Ecto neural progenitor cell (in vitro differentiated cells): ENCODE measurements around the gene NUB1.

Source experiments
- DNase-seq: peaks from one replicate; pipeline ENCODE4 v3.0.0-alpha.2; 2018; ENCODE audit warnings: low spot score

Gene NUB1

DNA sequence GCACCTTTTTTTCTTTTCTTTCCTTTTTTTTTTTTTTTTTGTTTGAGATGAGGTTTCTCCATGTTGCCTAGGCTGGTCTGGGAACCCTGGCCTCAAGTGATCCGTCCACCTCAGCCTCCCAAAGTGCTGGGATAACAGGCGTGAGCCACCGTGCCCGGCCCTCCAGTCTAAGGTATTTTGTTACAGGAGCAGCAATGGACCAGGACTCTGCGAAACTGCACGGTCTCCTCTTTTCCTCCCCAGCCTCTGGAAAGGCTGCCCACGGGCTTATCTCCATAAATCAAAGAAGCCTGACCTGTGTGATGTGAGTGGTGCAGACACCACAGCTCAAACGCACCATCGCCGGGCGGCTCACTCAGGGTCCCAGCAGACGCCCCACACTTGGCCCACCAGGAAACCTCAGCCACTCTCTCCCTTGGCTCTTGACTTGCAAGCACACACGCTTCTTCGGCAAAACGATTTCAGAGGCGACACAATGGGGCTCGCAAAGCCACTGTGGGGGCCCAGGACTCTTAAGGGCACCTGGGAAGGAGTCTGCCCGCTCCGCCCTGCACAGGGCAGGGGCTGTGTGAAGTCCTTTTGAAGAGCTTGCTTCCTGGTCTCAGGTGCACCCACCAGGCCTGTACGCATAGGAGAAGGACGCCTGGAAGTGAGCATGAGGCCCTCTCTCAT, 47.6 kb downstream of the NUB1 start:
- no peak for DNase-seq

DNA sequence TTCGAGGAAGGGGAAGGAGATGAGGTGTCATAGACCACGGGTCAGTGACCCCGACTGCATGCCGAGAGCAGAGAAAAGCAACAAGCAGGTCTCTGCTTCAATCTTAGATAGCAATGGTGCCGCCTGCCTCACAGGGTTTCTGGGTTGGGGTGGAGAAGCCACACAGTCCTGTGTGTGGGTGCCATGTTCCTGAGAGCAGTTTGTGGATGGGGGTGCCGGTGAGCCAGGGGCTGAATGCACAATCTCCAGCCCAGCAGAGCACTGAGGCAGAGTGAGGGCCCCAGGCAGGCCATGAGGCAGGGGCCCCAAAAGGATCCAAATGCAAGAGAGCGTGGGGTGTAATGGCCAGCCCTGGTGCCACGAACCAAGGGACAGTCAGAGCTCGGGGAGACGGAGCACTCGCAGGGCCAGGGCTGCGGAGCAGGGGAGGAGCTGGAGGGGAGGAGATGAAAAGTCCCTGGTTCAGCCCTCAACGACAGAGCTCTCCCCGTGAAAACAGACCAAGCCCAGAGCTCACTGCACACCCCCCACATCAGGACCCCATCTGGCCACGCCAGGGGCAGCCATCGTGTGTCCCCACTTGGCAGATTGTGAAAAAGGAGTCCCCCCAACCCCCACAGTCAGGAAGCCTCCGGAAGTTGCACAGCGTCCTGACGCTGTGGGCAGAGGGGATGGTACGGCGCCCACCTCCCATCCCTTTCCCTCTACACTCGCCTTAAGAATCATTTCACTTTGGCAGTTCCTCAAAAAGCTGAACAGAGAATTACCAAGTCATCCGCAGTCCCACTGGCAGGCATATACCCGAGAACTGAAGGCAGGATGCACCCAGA, 48.4 kb downstream of the NUB1 start:
- no peak for DNase-seq

DNA sequence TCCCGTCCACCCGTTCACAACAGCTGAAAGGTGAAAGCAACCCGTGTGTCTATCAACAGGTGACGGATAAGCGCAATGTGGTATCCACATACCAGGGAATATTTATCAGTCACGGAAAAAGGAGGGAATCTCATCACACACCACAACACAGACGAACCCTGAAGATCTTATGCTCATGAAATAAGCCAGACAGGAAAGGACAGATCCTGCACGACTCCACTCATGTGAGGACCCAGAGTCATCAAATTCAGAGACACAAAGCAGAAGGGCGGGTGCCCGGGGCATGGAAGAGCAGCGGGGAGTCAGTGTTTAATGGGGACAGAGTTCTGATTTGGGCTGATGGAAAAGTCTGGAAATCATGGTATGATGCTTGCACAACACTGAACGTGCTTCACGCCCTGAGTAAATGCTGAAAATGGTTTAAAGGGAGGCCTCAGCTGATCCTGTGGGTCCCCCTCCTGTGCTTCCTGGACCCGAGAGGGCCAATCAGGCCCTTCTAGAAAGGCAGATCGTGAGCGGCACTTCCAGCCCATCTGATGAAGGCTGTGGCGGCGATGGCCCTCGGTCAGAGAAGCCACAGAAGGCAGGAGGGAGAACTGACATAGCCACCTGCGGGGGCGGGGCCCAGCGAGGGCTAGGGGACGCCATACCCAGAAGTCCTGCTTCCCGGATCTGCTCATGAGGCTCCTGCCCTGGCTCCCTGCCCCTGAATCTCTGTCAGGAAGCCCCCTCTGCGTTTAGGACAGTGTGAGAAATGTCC, 49.2 kb downstream of the NUB1 start:
- DNase-seq: no peak

DNA sequence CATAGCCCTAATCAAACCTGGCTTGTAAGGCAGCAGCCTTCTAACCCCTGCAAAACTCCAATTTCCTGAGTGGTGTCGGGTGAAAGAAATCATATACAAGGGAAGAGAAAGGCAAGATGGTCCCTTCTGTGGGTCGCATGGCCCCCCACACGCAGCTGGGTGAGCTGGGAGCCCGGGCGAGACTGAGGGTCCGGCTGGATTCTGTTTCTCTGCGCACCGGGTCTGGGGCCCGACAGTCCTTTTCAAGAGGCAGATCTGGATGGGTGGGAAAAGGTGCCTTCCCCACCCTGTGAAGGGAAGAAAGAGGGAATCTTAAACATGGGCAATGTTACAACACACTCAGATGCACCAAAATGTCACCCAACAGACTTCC, 49.7 kb downstream of the NUB1 start:
- no peak for DNase-seq

DNA sequence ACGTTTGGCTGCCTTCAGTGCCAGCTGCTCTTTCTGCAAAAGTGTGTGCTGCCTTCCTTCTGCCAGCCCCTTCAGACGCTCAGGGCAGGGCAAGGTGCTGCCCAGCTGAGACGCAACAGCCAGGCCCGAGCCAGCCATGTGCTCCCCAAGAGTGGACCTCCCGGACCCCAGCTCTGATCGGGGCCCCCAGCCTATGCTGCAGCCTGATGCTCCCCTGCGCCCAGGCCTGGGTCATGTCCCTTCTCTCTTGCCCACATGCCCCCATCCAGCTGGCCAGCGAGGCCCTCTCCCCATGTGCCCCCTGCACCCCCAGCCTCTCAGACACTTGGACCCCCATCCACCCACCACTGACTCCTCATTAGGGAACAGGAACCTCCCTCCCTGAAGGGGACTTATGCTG, 50.4 kb downstream of the NUB1 start:
- no peak for DNase-seq

DNA sequence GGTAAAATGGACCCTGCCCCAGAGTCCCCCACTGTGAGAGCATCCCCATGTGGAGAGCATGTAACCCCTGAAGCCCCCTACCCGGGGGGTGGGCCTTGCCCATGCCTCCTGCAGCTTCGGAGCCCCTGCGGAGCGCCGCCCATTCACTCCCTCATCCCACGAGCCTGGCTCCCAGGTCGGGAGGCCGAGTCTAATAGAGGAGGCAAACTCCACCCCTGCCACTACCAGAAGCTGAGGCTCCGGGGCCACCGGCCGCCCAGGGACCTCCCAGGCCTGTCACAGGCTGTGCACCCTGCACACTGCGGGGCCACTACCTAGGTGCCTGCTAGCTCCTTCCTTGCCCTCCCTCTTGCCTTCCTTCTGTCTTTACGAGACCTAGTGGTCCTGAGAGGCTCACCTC, 50.8 kb downstream of the NUB1 start:
- no peak for DNase-seq

DNA sequence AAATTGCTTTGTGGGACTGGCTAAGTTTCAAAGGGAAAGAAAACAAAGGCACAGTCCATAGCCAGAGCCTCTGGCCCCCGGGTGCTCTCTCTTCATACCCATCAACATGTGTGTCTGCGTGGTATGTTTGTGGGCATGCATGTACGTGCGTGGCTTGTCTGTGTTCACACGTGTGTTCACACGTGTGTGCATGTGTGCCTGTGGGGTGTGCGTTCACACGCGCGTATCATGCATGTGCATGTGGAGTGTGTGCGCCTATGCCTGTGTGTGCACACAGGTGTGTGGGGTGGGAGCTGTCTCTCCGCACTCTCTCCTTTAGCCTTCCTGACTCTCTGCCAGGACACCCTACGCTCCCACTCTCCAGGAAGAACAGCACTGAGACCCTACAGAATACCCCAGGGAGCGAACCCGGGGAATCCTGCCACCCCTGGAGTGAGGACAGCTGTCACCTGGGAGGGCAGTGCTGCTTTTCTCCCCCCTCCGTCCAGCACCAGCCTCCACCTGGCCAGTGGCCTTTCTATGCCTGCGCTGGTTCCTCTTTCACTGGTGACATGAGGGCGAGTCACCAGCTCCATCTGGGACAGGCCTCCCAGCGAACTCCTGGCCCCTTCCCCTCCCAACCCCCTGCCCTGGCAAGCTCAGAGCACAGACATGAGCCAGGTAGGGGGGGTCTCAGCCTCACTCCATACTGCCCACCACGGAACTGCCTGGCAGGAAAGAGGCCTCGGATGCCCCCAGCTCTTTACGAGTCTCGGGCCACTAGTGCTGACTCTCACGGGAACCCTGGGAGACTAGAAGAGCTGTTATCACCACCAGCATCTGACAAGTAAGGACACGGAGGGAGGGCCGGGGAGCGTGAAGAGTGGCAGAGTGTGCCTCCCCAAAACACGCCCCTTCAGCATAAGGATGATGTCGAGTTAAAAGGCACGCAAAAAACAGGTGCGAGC, 51.7 kb downstream of the NUB1 start:
- DNase-seq: no peak

DNA sequence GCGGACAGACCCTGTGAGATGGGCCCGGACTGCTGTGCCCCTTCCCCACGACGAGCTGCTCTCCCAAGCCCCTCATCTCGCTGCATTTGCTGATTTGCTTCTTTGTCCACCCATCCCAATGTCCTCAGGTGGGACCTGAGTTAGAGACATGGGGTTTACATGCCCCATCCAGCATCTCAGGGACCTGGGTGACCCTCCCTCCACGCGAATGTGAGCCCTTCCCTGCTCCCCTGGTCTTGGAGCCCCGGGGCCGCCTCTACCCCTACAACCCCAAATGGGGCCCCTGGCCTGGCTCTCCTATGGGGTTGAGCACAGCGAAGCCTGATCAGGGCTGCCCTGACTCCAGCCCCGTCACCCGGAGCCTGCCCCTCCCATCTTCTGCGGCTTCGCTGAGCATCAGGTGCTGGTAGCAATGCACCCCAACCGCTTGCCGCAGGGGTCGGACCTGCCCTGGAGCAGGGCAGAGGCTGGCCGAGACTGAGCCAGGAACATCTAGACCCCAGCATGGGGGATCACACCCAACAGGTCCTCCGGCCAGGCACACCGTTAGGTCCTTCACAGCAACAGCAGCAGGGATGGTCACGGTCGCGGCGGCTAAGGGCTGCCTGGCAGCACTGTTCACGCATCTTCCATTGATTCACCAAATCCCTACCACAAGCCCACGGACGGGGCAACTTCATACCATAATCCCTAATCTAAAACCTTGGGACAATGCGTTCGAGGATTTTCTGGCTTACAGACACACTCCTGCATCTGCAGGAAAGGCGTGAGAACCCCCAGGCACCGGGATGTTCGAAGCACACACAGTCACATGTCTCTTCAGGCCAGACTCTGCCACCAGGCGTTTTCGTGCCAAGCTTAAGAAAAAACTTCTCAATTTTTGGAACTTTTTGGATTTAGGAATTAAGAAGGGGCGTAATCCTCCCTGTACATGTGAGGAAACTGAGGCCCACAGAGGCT, 52.7 kb downstream of the NUB1 start:
- DNase-seq: no peak

DNA sequence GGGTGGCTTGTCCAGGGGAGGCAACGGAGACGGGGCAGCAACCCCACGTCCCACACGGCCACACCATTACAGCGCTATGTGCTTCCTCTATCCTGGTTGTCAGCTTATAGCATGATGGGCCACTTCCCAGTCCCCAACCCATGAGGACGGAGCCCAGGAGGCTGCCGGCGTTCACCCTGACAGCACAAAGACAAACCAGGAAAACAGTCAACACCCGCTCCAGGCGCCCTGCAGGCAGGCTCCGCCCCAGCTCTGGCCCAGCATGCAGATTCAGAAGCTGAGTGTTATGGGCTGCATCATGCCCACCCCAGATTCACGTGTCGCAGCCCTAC, 53.4 kb downstream of the NUB1 start:
- no peak for DNase-seq

DNA sequence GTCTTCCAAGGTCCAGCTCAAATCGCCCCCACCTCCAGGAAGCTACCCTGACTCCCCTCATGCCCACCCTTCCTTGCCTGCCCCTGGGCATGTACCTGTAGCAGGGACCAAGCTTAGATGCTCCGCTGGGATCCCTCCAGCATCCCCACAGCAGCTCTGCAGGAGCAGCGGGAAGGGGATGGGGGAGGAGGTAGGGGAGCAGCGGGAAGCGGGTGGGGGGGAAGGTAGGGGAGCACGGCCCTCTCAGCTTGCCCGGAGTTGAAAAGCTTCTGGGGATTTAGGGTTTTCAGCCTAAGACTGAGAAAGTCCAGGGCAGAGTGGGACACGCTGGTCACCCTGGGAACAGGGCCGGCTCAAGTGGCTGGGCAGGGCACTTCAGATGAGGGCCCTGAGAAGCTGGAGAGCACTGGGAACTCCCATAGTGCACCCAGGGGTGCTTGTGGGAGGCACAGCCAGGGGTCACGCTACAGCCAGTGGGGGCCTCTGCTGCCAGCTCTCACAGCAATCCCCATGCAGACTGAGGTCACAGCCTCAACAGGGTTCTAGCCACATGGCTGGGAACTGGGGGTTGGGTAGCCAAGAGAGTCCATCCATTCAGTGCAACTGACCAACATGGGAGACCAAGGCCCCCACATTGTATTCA, 54.8 kb downstream of the NUB1 start:
- no peak for DNase-seq

DNA sequence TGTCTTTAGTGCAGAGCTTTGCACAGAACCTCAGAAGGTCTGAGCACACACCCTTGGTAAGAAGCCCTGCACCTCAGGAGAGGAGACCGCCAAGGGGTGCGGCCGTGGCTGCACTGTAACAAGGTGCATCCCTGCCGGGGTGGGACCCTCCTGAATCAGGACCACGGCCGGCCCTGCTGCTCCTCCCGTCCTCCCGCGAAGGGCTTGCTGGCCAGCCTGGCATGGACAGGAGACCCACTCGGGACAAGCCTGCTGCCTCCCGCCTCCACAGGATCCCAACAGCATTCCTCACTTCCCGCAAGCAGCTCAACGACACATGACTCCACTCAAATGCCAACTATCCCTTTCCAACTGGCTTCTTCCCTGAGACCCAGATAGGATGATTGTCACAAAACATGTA, 55.4 kb downstream of the NUB1 start:
- no peak for DNase-seq

DNA sequence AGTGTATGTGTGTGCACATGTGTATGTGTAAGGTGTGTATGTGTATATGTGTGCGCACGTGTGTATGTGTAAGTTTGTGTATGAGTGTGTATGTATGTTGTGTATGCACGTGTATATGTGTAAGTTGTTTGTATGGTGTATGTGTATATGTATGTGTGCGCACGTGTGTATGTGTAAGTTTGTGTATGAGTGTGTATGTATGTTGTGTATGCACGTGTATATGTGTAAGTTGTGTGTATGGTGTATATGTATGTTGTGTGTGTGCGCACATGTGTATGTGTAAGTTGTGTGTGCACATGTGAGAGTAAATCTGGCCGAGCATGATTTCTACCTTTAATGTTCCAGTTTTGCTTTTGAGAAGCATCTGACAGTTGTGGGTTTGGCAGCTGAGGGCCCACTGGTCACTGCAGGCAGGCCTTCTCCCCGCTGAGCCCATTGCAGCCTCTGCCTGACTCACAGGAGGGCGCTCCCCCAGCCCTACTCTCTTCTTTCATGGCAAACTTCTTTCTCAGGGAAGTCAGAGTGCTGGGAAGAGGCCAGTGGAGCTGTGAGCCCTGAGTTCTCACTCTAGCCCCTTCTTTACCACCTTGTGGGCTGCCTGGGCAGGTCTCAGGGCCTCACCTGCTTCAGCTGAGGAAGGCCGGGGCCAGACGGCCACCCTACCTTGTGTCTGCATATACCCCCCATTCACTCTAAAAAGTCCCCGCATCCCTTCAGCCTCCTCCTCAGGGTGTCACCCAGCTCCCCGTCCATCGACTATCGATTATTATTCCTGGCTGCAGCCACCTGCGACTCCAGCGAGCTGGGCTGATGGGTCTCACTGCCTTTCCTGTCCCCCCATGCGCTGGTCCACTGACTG, 57.1 kb downstream of the NUB1 start:
- DNase-seq: no peak

DNA sequence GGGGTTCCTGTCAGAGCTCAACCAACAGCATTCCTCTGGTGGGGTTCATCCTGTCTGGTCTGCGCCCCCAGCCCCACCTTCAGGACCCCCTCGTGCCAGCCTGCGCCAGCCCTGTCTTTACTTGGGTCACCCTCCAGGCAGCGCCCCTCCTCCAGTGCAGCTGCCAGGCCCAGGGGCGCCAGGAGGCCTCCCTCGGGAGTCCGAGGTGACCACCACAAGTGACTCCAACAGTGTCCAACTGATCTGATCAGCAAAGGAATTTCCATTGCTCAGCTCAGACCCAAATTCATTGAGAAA, 57.6 kb downstream of the NUB1 start:
- DNase-seq: no peak

DNA sequence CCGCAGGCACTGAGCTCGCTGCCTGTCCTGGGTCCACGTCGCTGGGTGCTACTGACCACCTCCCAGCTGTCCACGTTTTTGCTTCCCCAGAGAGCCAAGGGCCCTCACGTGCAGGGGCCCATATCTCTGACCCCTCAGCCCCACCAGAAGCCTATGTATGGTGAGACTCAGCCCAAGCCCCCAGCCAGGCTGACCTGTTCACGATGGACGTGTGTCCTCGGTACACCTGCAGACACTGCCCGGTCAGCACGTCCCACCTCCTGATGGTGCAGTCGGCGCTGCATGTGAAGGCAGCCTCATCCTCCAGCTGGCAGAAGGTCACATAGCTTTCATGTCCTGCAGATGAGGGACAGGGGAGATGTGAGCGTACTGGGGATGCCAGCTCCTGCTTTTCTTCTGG, 58.3 kb downstream of the NUB1 start:
- no peak for DNase-seq

DNA sequence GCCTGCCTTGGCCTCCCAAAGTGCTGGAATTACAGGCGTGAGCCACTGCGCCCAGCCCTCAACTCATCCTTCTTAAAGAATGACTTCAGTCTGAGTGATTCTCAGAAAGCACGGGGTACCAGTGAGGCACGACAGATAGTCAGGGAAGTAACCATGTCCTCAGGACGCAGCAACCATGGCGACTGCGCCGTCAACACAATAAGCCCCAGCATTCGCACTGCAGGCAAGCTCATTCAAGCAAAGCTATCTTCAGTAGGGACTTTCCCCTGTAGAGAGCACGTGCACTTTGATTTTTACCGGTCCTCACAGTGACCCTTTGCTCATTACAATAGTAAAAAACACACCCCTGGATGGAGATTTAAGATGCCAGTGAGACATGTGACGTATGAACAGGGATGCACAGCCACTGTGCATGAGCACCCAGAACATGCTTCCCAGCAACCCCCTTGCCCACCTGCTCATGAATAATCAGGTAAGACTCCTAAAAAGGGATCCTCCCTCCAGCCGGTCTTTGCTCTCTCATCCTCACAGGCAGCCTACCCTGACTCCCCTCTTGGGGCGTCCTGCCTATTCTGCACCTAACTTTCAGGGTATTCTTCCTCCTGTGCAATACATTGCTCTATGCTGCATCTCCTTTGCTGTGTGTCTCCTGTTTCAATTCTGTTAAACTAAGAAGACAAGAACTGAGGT, 59.2 kb downstream of the NUB1 start:
- DNase-seq: no peak

DNA sequence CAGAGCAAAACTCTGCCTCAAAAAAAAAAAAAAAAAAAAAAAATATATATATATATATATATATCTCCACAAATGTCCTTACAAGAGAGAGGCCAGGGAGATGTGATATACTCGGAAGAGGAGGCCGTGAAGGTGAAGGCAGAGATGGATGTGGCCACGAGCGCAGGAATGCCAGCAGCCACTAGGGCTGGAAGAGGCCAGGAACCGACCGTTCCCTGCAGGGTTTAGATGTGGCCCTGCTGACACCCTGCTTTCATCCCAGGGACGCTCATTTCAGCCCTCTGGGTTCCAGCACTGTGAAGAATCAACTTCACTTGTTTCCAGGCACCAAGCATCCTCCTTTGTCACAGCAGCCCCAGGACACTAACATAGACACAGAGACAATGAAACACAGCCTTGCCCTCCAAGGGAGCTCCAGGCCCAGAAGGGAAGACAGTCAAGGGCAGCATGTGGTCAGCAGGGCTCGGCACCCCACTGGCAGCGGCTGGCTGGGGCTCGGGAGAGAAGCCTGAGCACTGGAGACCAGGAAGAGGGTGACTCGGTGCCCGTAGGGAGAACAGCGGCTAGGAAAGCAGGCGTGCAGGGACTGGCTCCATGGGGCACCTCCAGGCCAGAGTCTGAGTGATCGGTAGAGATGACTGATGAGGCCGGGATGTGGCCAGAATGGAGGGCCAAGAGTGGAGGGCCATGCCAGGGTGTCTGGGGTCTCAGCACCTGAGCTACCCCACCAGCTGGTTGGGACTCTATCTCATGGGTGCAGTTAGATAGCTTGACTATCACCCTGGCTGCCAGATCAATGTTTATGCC, 60.6 kb downstream of the NUB1 start:
- DNase-seq: no peak

DNA sequence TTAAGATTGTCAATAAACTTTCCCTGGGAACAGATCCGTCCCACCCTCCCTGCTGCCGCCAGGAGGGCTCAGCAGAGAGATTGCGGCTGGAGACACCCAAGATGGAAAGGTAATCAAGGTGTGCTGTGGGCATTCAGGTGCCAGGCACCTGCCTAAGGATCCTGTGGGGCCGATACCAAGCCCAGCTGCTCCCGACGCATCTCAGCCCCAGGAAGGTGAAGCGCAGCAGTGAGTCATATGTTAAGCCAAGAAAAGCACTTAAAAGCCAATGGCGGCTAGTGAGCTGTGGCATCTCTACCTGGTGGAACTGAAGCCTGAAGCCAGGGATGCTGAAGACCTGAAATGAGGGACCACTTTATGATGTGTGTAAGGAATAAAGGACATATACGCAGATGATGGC, 62.2 kb downstream of the NUB1 start:
- DNase-seq: no peak
